Liver (tissue), 9 donors: ENCODE data around the gene ZNF346. TPM values are rescaled to one million over a fixed set of nuclear protein-coding genes. Genes with fewer than 3 reads are reported as not detected.

Source experiments
- DNase-seq: peaks from one replicate; pipeline ENCODE4 v3.0.0-alpha.2; 2017; ENCODE audit warnings: low spot score
- H3K27ac ChIP-seq, 2 donors: one replicate each; pipeline ENCODE4 v1.7.0; 2013; ENCODE audit warnings: inconsistent platforms in 2 of 2, low read length in 2 of 2, control low read depth in 1 of 2, low read depth in 1 of 2, mild to moderate bottlenecking in 1 of 2
- H3K27me3 ChIP-seq, 4 donors: one replicate each; pipeline versions ENCODE4 v1.6.1 to v1.7.0; 2013; ENCODE audit warnings: low read length in 3 of 4, inconsistent platforms in 1 of 4, mild to moderate bottlenecking in 1 of 4, moderate library complexity in 1 of 4; ENCODE audit not compliant: control insufficient read depth in 4 of 4, insufficient read depth in 4 of 4
- H3K36me3 ChIP-seq, 4 donors: one replicate each; pipeline versions ENCODE4 v1.6.1 to v1.7.0; 2013; ENCODE audit warnings: low read length in 3 of 4, mild to moderate bottlenecking in 3 of 4, low read depth in 1 of 4, moderate library complexity in 1 of 4; ENCODE audit not compliant: control insufficient read depth in 4 of 4, insufficient read depth in 3 of 4
- H3K4me1 ChIP-seq, 4 donors: one replicate each; pipeline versions ENCODE4 v1.6.1 to v1.7.0; 2013; ENCODE audit warnings: low read length in 3 of 4, mild to moderate bottlenecking in 3 of 4, moderate library complexity in 1 of 4; ENCODE audit not compliant: control insufficient read depth in 4 of 4, insufficient read depth in 4 of 4
- H3K4me3 ChIP-seq, 3 donors: one replicate each; pipeline versions ENCODE4 v1.6.1 to v1.7.0; 2013; ENCODE audit warnings: low read length in 3 of 3, control low read depth in 1 of 3, low read depth in 1 of 3, mild to moderate bottlenecking in 1 of 3
- H3K9ac ChIP-seq, 2 donors: one replicate each; pipeline ENCODE4 v1.7.0; 2013; ENCODE audit warnings: low read length in 2 of 2, mild to moderate bottlenecking in 2 of 2, moderate library complexity in 2 of 2, control low read depth in 1 of 2, low read depth in 1 of 2
- H3K9me3 ChIP-seq, 4 donors: one replicate each; pipeline versions ENCODE4 v1.6.1 to v1.7.0; 2013; ENCODE audit warnings: low read length in 3 of 4; ENCODE audit not compliant: control insufficient read depth in 4 of 4
- CTCF ChIP-seq: fragments of 150-350 bp; IDR thresholded peaks from 2 replicates; pipeline ENCODE4 v1.5.1; 2017; ENCODE audit warnings: improper control_type of control experiment, low read depth, low read length; ENCODE audit not compliant: missing input control
- FOXA1 ChIP-seq: IDR thresholded peaks from 2 replicates; pipeline ENCODE4 v1.6.1; 2016; ENCODE audit warnings: antibody characterized with exemption
- FOXA2 ChIP-seq: IDR thresholded peaks from 2 replicates; pipeline ENCODE4 v1.6.1; 2016; ENCODE audit warnings: antibody characterized with exemption
- HNF4A ChIP-seq, 2 donors: conservative IDR thresholded peaks; 2 replicates each; pipeline ENCODE4 v1.6.1; 2016; ENCODE audit warnings: antibody characterized with exemption in 2 of 2, mild to moderate bottlenecking in 2 of 2
- HNF4G ChIP-seq: IDR thresholded peaks from 2 replicates; pipeline ENCODE4 v1.6.1; 2016; ENCODE audit warnings: antibody characterized with exemption
- JUND ChIP-seq, 2 donors: IDR thresholded peaks; 2 replicates each; pipeline ENCODE4 v1.6.1; 2016; ENCODE audit warnings: antibody characterized with exemption in 2 of 2
- NR2F2 ChIP-seq: IDR thresholded peaks from 2 replicates; pipeline ENCODE4 v1.6.1; 2016; ENCODE audit warnings: antibody characterized with exemption
- RXRA ChIP-seq, 2 donors: IDR thresholded peaks; 2 replicates each; pipeline ENCODE4 v1.6.1; 2017 to 2018; ENCODE audit warnings: antibody characterized with exemption in 2 of 2, mild to moderate bottlenecking in 1 of 2
- TAF1 ChIP-seq: conservative IDR thresholded peaks from 2 replicates; pipeline ENCODE4 v1.6.1; 2016; ENCODE audit warnings: antibody characterized with exemption, mild to moderate bottlenecking
- YY1 ChIP-seq: IDR thresholded peaks from 2 replicates; pipeline ENCODE4 v1.6.1; 2016; ENCODE audit warnings: antibody characterized with exemption, mild to moderate bottlenecking
- WGBS: extraction: QIAGEN DNeasy Blood & Tissue Kit; methylation state at CpG from one replicate; pipeline ENCODE4 v1.1.7; 2013; 5-methylcytosine and 5-hydroxymethylcytosine counted together
- polyA plus RNA-seq, 2 donors: library from polyadenylated mRNA; stranded (reverse) in 1 of 2; unstranded in 1 of 2; fragments of 200-250 nt in 1 of 2; fragments of >200 nt in 1 of 2; fragmentation: Nextera tagmentation in 1 of 2; extraction: Ambion mirVana in 1 of 2; gene quantifications; one replicate each; pipeline versions ENCODE4 v1.2.1 to v1.2.3, GENCODE V29; 2013 to 2015
- total RNA-seq, 2 donors: library from RNA; depleted of rRNA; stranded (reverse); fragments of >200 nt; gene quantifications; one replicate each; pipeline ENCODE4 v1.2.3, GENCODE V29; 2014
- TF ChIP-seq, protein P1 (sequence below): IDR thresholded peaks from 2 replicates; pipeline ENCODE4 v1.6.1; 2016; ENCODE audit warnings: antibody characterized with exemption
- TF ChIP-seq, protein P2 (sequence below): IDR thresholded peaks from 2 replicates; pipeline ENCODE4 v1.6.1; 2016; ENCODE audit warnings: antibody characterized with exemption
- donor health status: healthy.
- donor health status: healthy.
- donor health status: healthy.
- donor health status: healthy.
- donor health status: healthy.

Gene ZNF346
- total and polyA plus RNA-seq, 4 donors: 3.7 to 11.0 (median 6.4) TPM

GRCh38 chr5:177098120-177098469 lies 75.6 kb downstream of the ZNF346 start (continued):
- TF ChIP-seq YY1: no peak
- TF ChIP-seq CTCF: no peak
- TF ChIP-seq RXRA (IDR thresholded peaks at IDR 0.05): no peak
- TF ChIP-seq TAF1: no peak
- no peak for TF ChIP-seq HNF4A (conservative IDR thresholded peaks at IDR 0.05)
- TF ChIP-seq JUND (IDR thresholded peaks at IDR 0.05): no peak
- TF ChIP-seq FOXA2: no peak

GRCh38 chr5:177098470-177099141 lies 76.1 kb downstream of the ZNF346 start:
- no peak for TF ChIP-seq CTCF
- TF ChIP-seq HNF4G: no peak
- peak; percentile 55 for TF ChIP-seq NR2F2
- no peak for TF ChIP-seq HNF4A (conservative IDR thresholded peaks at IDR 0.05)
- Histone ChIP-seq H3K4me1 (peaks cover 11 to 38% (median 29%) of the 10 kb centered on the region in 4 donors), H3K27me3 (no peaks in the 10 kb centered on the region), H3K4me3 (no peak overlapping the region), H3K9me3 (no peaks in the 10 kb centered on the region), H3K27ac (peak overlapping the region in 1 of 2 donors; percentile 7), H3K9ac (no peak overlapping the region), H3K36me3 (no peaks in the 10 kb centered on the region)
- 73% methylated on average over 18 of the region's 18 CpGs for WGBS
- no peak for DNase-seq

DNA sequence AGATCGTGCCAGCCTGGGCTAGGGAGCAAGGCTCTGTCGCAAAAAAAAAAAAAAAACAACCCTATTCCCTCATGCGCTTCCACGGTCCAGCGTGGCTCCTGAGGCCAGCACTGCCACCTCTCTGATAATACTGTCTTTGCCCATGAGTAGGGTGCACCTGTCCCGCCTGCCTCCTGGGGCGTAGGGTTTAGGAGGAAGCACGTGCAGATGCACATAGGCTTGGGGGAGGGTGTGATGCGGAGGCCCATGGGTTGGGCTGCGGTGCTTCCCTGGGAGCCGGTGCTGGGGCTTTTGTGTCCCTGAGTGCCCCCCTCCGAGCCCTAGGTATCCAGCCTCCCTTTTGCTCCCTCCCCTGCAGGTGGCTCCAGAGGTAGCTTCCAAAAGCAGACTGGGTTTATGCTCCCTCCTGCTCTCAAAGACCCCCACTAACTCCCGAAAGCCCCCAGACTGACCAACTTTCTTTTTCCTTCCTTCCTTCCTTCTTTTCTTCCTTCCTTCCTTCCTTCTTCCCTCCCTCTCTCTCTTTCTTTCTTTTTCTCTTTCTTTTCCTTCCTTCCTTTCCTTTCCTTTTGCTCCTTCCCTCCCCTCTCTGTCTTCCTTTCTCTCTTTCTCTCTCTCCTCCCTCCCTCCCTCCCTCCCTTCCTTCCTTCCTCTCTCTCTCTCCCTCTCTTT lies 77.1 kb downstream of the ZNF346 start:
- Histone ChIP-seq H3K9me3 (no peaks in the 10 kb centered on the region), H3K36me3 (no peaks in the 10 kb centered on the region), H3K27me3 (no peaks in the 10 kb centered on the region), H3K4me3 (no peak overlapping the region), H3K9ac (no peak overlapping the region), H3K4me1 (peaks cover 9 to 30% (median 20%) of the 10 kb centered on the region in 4 donors), H3K27ac (no peak overlapping the region)
- DNase-seq: no peak
- 69% methylated on average over 13 of the region's 13 CpGs for WGBS
- TF ChIP-seq FOXA1: no peak
- no peak for TF ChIP-seq HNF4A (conservative IDR thresholded peaks at IDR 0.05)
- TF ChIP-seq, protein P1, sequence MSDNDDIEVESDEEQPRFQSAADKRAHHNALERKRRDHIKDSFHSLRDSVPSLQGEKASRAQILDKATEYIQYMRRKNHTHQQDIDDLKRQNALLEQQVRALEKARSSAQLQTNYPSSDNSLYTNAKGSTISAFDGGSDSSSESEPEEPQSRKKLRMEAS: no peak
- TF ChIP-seq, protein P2, sequence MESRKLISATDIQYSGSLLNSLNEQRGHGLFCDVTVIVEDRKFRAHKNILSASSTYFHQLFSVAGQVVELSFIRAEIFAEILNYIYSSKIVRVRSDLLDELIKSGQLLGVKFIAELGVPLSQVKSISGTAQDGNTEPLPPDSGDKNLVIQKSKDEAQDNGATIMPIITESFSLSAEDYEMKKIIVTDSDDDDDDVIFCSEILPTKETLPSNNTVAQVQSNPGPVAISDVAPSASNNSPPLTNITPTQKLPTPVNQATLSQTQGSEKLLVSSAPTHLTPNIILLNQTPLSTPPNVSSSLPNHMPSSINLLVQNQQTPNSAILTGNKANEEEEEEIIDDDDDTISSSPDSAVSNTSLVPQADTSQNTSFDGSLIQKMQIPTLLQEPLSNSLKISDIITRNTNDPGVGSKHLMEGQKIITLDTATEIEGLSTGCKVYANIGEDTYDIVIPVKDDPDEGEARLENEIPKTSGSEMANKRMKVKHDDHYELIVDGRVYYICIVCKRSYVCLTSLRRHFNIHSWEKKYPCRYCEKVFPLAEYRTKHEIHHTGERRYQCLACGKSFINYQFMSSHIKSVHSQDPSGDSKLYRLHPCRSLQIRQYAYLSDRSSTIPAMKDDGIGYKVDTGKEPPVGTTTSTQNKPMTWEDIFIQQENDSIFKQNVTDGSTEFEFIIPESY: no peak
